GM10266 (cell line): ENCODE measurements around the gene MID1.

Experiments used
- DNase-seq: peaks from one replicate; pipeline ENCODE4 v3.0.0; 2012; ENCODE audit errors: extremely low spot score
- TF ChIP-seq, protein P1 (sequence below): IDR thresholded peaks from 2 replicates; pipeline ENCODE4 v1.5.1; 2012; ENCODE audit warnings: mild to moderate bottlenecking, low read depth; ENCODE audit not compliant: control insufficient read depth, insufficient read depth; ENCODE audit errors: missing control alignments

The MID1 gene

DNA sequence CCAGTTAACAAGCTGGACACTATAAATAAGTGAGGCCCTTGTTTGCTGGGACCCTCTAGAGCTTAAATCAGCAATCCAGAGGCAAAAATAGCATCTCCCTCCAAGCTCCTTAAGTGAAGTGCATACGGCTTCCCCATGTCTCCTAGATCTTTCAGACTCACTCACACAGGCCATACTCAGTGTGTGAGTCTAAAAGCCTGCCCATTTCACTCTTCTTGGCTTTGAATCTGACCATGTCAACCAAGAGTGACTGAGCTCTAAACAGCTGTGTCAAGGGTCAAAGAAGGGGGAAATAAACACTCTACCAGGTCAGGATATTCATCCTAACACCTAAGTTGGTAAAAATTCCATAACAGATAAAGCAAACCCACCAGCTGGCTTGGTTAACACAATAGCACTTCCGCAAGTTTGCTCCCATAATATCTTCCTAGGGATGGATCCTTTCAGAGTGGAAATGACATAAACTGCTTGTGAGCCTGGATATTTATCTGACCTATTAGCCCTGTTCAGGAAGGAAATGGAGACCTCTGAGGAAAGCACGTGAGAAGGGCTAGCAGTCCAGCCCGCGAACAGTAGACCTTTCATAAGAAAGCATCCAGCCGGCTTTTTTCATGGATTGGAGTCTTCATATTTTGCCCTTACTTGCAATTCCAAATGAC, 65.6 kb downstream of the MID1 start:
- TF ChIP-seq, protein P1, sequence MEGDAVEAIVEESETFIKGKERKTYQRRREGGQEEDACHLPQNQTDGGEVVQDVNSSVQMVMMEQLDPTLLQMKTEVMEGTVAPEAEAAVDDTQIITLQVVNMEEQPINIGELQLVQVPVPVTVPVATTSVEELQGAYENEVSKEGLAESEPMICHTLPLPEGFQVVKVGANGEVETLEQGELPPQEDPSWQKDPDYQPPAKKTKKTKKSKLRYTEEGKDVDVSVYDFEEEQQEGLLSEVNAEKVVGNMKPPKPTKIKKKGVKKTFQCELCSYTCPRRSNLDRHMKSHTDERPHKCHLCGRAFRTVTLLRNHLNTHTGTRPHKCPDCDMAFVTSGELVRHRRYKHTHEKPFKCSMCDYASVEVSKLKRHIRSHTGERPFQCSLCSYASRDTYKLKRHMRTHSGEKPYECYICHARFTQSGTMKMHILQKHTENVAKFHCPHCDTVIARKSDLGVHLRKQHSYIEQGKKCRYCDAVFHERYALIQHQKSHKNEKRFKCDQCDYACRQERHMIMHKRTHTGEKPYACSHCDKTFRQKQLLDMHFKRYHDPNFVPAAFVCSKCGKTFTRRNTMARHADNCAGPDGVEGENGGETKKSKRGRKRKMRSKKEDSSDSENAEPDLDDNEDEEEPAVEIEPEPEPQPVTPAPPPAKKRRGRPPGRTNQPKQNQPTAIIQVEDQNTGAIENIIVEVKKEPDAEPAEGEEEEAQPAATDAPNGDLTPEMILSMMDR, result no peak
- DNase-seq, result no peak

DNA sequence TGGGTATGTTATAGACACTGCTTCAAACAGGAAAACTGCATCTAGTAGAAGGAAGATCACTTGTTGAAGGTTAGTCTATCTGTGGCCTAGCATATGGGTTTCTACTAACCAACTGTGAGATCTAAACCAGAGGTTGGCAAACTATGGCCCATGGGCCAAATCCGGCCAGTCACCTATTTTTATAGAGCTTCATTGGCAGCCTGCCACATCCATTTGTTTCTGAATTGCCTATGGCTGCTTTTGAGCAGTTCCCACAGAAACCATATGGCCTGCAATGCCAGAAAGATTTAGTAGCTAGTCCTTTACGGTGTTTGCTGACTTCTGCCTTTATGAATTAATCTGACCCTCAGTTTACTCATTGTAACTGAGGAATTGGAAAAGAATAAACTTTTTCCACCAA, 71.1 kb downstream of the MID1 start:
- TF ChIP-seq, protein P1, result no peak
- DNase-seq, result no peak

DNA sequence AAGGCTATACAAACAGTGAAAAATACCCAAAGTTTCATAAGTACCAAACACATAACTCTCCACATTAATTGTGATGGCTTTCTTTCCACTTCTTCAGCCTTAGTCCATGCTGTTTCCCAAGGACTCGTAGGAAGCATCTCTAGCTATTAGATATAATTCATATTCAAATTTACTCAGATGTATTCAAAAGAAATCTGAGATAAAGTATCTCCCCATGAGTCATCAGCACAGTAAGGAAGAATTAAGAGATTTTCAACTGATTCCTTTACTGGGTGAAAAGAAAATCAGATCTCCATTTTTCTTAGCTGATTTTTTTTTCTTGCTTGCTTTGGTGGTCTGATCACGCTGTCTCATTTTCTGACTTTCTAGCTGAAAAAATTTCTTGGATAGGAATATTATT, 71.7 kb downstream of the MID1 start:
- TF ChIP-seq, protein P1, result no peak
- no peak for DNase-seq

DNA sequence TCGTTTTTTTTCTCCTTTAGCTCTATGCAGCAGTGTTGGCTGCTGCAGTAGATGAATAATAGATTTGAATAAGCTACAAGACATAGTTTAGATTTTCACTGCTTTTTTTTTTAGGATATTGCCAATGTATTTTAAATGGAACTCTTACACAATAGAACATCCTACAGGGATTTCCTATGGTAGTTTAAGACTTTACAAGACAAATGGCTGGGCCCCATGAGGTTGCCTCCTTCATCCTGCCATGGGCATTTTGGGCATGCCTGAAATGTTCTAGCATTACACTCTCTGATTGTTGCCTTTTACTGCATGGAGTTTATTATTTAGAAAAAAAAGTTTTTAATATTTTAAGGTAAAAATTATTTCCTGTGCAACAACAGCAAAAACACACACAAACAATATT, 74.5 kb downstream of the MID1 start:
- no peak for DNase-seq
- TF ChIP-seq, protein P1, result no peak

DNA sequence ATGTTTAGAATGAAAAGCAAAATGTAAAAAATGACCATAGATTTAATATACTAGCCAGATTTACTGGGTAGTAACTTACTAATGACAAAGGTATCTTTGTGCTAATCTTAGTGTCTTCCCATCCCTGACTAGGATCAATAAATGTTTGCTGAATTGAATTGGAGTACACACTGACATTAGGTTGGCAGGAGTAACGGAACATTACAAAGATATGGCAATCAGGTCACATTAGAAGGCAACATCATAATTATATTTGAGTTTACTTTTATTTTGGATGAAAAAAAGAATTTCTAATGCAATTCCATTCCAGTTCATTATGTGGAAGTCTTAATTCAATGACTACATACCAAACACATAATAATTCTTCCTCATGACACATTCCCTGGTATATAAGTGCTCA, 77.8 kb downstream of the MID1 start:
- TF ChIP-seq, protein P1, result no peak
- no peak for DNase-seq

DNA sequence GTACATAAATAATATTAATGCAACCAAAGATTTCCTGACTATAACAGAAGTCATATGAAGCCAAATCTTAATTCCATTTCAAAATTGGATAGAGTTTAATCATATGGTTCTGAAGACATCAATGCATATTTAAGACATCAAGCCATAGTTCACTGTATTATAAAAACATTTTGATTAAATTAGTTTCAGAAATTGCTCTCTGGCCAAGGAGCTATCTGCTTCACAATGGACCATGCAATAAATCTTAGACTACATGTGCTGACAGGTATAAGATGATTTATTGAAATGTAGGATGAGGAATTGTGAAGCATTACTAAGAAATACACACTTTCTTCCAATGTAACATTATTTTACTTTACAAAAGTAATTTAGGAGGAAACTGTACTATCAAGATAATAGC, 81.6 kb downstream of the MID1 start:
- TF ChIP-seq, protein P1, result no peak
- no peak for DNase-seq

DNA sequence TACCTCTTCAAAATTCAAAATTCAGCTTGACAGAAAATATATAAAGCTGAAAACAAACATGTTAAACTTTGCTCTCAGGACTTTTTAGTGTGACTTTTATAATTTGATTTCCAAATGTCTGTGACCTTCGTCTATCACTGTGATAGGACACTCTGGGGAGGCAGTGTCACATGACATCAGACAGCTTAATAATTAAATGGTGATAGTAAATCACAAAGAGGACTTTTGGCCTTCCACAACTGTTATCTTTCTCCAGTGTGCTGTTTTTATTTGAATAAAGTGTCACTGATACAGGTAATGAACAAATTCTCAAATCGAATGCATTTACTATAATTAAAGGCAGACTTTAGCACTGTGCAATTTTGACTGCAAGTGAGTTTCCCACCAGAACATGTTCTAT, 83.1 kb downstream of the MID1 start:
- TF ChIP-seq, protein P1, result no peak
- no peak for DNase-seq
